Liver (tissue), 9 donors: ENCODE results near the gene FNBP1. TPM values are rescaled to one million over a fixed set of nuclear protein-coding genes. Genes with fewer than 3 reads are reported as not detected.
A peak's percentile ranks its signal among the peaks of the same experiment; 100 is the strongest.

Source experiments
- DNase-seq: peaks from one replicate; pipeline ENCODE4 v3.0.0-alpha.2; 2017; ENCODE audit warnings: low spot score
- H3K27ac ChIP-seq, 2 donors: one replicate each; pipeline ENCODE4 v1.7.0; 2013; ENCODE audit warnings: inconsistent platforms in 2 of 2, low read length in 2 of 2, control low read depth in 1 of 2, low read depth in 1 of 2, mild to moderate bottlenecking in 1 of 2
- H3K27me3 ChIP-seq, 4 donors: one replicate each; pipeline versions ENCODE4 v1.6.1 to v1.7.0; 2013; ENCODE audit warnings: low read length in 3 of 4, inconsistent platforms in 1 of 4, mild to moderate bottlenecking in 1 of 4, moderate library complexity in 1 of 4; ENCODE audit not compliant: control insufficient read depth in 4 of 4, insufficient read depth in 4 of 4
- H3K36me3 ChIP-seq, 4 donors: one replicate each; pipeline versions ENCODE4 v1.6.1 to v1.7.0; 2013; ENCODE audit warnings: low read length in 3 of 4, mild to moderate bottlenecking in 3 of 4, low read depth in 1 of 4, moderate library complexity in 1 of 4; ENCODE audit not compliant: control insufficient read depth in 4 of 4, insufficient read depth in 3 of 4
- H3K4me1 ChIP-seq, 4 donors: one replicate each; pipeline versions ENCODE4 v1.6.1 to v1.7.0; 2013; ENCODE audit warnings: low read length in 3 of 4, mild to moderate bottlenecking in 3 of 4, moderate library complexity in 1 of 4; ENCODE audit not compliant: control insufficient read depth in 4 of 4, insufficient read depth in 4 of 4
- H3K4me3 ChIP-seq, 3 donors: one replicate each; pipeline versions ENCODE4 v1.6.1 to v1.7.0; 2013; ENCODE audit warnings: low read length in 3 of 3, control low read depth in 1 of 3, low read depth in 1 of 3, mild to moderate bottlenecking in 1 of 3
- H3K9ac ChIP-seq, 2 donors: one replicate each; pipeline ENCODE4 v1.7.0; 2013; ENCODE audit warnings: low read length in 2 of 2, mild to moderate bottlenecking in 2 of 2, moderate library complexity in 2 of 2, control low read depth in 1 of 2, low read depth in 1 of 2
- H3K9me3 ChIP-seq, 4 donors: one replicate each; pipeline versions ENCODE4 v1.6.1 to v1.7.0; 2013; ENCODE audit warnings: low read length in 3 of 4; ENCODE audit not compliant: control insufficient read depth in 4 of 4
- EGR1 ChIP-seq, 2 donors: IDR thresholded peaks; 2 replicates each; pipeline ENCODE4 v1.6.1; 2016 to 2018; ENCODE audit warnings: antibody characterized with exemption in 2 of 2, low read depth in 2 of 2
- FOXA1 ChIP-seq: IDR thresholded peaks from 2 replicates; pipeline ENCODE4 v1.6.1; 2016; ENCODE audit warnings: antibody characterized with exemption
- GABPA ChIP-seq, 2 donors: IDR thresholded peaks in 1 of 2; conservative IDR thresholded peaks in 1 of 2; 2 replicates each; pipeline ENCODE4 v1.6.1; 2016; ENCODE audit warnings: antibody characterized with exemption in 2 of 2, mild to moderate bottlenecking in 1 of 2, moderate library complexity in 1 of 2
- HNF4A ChIP-seq, 2 donors: conservative IDR thresholded peaks; 2 replicates each; pipeline ENCODE4 v1.6.1; 2016; ENCODE audit warnings: antibody characterized with exemption in 2 of 2, mild to moderate bottlenecking in 2 of 2
- HNF4G ChIP-seq: IDR thresholded peaks from 2 replicates; pipeline ENCODE4 v1.6.1; 2016; ENCODE audit warnings: antibody characterized with exemption
- JUND ChIP-seq, 2 donors: IDR thresholded peaks; 2 replicates each; pipeline ENCODE4 v1.6.1; 2016; ENCODE audit warnings: antibody characterized with exemption in 2 of 2
- NR2F2 ChIP-seq: IDR thresholded peaks from 2 replicates; pipeline ENCODE4 v1.6.1; 2016; ENCODE audit warnings: antibody characterized with exemption
- SP1 ChIP-seq: IDR thresholded peaks from 2 replicates; pipeline ENCODE4 v1.6.1; 2018; ENCODE audit warnings: antibody characterized with exemption, mild to moderate bottlenecking
- TAF1 ChIP-seq: conservative IDR thresholded peaks from 2 replicates; pipeline ENCODE4 v1.6.1; 2016; ENCODE audit warnings: antibody characterized with exemption, mild to moderate bottlenecking
- YY1 ChIP-seq: IDR thresholded peaks from 2 replicates; pipeline ENCODE4 v1.6.1; 2016; ENCODE audit warnings: antibody characterized with exemption, mild to moderate bottlenecking
- WGBS: extraction: QIAGEN DNeasy Blood & Tissue Kit; methylation state at CpG from one replicate; pipeline ENCODE4 v1.1.7; 2013; 5-methylcytosine and 5-hydroxymethylcytosine counted together
- polyA plus RNA-seq, 2 donors: library from polyadenylated mRNA; stranded (reverse) in 1 of 2; unstranded in 1 of 2; fragments of 200-250 nt in 1 of 2; fragments of >200 nt in 1 of 2; fragmentation: Nextera tagmentation in 1 of 2; extraction: Ambion mirVana in 1 of 2; gene quantifications; one replicate each; pipeline versions ENCODE4 v1.2.1 to v1.2.3, GENCODE V29; 2013 to 2015
- total RNA-seq, 2 donors: library from RNA; depleted of rRNA; stranded (reverse); fragments of >200 nt; gene quantifications; one replicate each; pipeline ENCODE4 v1.2.3, GENCODE V29; 2014
- TF ChIP-seq, protein P1 (sequence below): IDR thresholded peaks from 2 replicates; pipeline ENCODE4 v1.6.1; 2016; ENCODE audit warnings: antibody characterized with exemption
- TF ChIP-seq, protein P2 (sequence below): IDR thresholded peaks from 2 replicates; pipeline ENCODE4 v1.6.1; 2016; ENCODE audit warnings: antibody characterized with exemption
- TF ChIP-seq, protein P3 (sequence below): IDR thresholded peaks from 2 replicates; pipeline ENCODE4 v1.6.1; 2016; ENCODE audit warnings: antibody characterized with exemption, mild to moderate bottlenecking
- TF ChIP-seq, protein P4 (sequence below): IDR thresholded peaks from 2 replicates; pipeline ENCODE4 v1.6.1; 2016; ENCODE audit warnings: antibody characterized with exemption
- donor health status: healthy.
- donor health status: healthy.
- donor health status: healthy.
- donor health status: healthy.
- donor health status: healthy.

FNBP1 gene
- total and polyA plus RNA-seq, 4 donors: 6.6 to 15.6 (median 12.3) TPM

DNA sequence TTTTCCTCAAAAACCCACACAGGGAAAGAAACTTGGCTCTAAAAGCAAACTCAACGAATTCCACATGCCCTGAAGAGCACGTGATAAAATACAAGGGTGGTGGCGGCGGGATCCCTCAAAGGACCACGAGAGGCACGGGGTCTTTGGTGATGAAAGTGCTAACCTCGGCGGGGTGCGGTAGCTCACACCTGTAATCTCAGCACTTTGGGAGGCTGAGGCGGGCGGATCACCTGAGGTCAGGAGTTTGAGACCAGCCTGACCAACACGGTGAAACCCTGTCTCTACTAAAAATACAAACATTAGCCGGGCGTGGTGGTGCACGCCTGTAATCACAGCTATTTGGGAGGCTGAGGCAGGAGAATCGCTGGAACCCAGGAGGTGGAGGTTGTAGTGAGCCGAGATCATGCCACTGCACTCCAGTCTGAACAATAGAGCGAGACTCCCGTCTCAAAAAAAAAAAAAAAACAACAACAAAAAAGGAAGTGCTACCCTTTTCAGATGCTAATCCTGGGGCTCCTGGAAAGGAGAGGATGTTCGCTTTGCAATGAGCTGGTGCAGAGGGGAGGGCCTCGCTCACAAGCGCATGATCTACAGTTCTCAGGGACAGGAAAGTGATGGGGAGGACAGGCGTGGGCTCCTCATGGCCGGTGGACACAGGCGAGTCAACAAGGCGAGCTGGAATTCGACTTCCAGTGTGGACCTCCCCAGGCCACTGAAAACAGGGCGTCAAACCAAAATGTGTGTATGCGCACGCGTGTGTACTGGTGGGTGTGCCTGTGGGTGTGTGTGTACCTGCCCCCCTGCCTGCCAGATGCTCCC, 153.7 kb downstream of the FNBP1 start:
- peak overlapping the region; percentile 70 to 71 for H3K27ac ChIP-seq
- TF ChIP-seq YY1 (no peak), GABPA (IDR thresholded peaks at IDR 0.05 in 1 of 2, conservative IDR thresholded peaks at IDR 0.05 in 1 of 2) (no peak), TAF1 (no peak), HNF4G (no peak), FOXA1 (no peak), EGR1 (IDR thresholded peaks at IDR 0.05; ENCODE audit: low read depth in 2 of 2) (no peak), NR2F2 (no peak), JUND (IDR thresholded peaks at IDR 0.05) (no peak)
- TF ChIP-seq, protein P1, sequence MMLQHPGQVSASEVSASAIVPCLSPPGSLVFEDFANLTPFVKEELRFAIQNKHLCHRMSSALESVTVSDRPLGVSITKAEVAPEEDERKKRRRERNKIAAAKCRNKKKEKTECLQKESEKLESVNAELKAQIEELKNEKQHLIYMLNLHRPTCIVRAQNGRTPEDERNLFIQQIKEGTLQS: no peak
- TF ChIP-seq, protein P2, sequence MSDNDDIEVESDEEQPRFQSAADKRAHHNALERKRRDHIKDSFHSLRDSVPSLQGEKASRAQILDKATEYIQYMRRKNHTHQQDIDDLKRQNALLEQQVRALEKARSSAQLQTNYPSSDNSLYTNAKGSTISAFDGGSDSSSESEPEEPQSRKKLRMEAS: no peak
- H3K9me3 ChIP-seq: no peaks in the 10 kb centered on the region
- no peak overlapping the region for H3K9ac ChIP-seq
- no peak overlapping the region for H3K4me3 ChIP-seq
- H3K27me3 ChIP-seq: no peaks in the 10 kb centered on the region
- 89% methylated on average over 31 of the region's 31 CpGs for WGBS
- peaks cover 0 to 9% (median 1%) of the 10 kb centered on the region in 4 donors for H3K36me3 ChIP-seq
- no peak for DNase-seq
- H3K4me1 ChIP-seq: peaks cover 5 to 27% (median 15%) of the 10 kb centered on the region in 4 donors

DNA sequence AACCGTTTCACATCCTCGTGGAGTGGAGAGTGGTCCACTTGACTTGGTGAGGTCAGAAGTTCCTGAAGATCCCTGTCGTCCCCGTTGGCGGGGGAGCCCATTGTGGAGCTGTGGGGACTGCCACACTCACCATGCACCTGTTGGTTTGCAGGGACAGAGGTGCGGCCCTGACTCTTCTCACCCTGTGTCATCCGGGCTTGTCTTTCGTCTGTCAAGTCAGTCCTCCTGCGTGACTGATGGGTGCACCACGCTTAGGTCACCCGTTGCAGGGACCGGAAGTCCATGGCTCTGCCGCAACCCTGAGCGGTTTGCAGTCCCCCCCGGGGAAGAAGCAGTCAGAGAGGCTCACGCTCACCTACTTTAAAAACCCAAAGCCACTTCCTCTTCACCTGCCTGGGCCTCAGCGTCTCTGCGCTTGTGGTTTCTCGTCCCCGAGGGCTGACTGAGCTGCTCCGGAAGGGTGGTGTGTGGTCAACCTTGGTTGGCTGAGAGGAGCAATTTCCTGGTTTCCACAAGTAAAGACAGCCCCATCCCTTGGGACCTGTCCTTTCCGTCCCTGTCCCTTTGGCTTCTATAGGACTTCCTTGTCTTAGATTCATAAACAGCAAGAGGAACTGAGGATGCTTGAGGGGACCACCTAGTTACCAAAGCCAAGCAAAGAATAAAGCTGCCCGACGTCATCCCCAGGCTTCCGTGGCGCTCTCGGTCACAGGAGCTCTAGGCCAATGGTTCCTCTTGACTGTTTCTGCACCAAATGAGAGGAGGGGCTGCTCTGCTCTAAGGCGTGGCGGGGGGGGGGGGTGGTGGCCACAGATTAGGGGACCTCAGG, 154.5 kb downstream of the FNBP1 start:
- H3K27me3 ChIP-seq: no peaks in the 10 kb centered on the region
- no peaks in the 10 kb centered on the region for H3K9me3 ChIP-seq
- 76% methylated on average over 29 of the region's 29 CpGs for WGBS
- no peak overlapping the region for H3K9ac ChIP-seq
- H3K4me1 ChIP-seq: peaks cover 5 to 34% (median 21%) of the 10 kb centered on the region in 4 donors
- H3K36me3 ChIP-seq: peaks cover 0 to 6% (median 1%) of the 10 kb centered on the region in 4 donors
- peak overlapping the region; percentile 42 to 79 for H3K27ac ChIP-seq
- no peak for DNase-seq
- H3K4me3 ChIP-seq: no peak overlapping the region
- TF ChIP-seq, protein P3, sequence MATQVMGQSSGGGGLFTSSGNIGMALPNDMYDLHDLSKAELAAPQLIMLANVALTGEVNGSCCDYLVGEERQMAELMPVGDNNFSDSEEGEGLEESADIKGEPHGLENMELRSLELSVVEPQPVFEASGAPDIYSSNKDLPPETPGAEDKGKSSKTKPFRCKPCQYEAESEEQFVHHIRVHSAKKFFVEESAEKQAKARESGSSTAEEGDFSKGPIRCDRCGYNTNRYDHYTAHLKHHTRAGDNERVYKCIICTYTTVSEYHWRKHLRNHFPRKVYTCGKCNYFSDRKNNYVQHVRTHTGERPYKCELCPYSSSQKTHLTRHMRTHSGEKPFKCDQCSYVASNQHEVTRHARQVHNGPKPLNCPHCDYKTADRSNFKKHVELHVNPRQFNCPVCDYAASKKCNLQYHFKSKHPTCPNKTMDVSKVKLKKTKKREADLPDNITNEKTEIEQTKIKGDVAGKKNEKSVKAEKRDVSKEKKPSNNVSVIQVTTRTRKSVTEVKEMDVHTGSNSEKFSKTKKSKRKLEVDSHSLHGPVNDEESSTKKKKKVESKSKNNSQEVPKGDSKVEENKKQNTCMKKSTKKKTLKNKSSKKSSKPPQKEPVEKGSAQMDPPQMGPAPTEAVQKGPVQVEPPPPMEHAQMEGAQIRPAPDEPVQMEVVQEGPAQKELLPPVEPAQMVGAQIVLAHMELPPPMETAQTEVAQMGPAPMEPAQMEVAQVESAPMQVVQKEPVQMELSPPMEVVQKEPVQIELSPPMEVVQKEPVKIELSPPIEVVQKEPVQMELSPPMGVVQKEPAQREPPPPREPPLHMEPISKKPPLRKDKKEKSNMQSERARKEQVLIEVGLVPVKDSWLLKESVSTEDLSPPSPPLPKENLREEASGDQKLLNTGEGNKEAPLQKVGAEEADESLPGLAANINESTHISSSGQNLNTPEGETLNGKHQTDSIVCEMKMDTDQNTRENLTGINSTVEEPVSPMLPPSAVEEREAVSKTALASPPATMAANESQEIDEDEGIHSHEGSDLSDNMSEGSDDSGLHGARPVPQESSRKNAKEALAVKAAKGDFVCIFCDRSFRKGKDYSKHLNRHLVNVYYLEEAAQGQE: no peak
- TF ChIP-seq, protein P4, sequence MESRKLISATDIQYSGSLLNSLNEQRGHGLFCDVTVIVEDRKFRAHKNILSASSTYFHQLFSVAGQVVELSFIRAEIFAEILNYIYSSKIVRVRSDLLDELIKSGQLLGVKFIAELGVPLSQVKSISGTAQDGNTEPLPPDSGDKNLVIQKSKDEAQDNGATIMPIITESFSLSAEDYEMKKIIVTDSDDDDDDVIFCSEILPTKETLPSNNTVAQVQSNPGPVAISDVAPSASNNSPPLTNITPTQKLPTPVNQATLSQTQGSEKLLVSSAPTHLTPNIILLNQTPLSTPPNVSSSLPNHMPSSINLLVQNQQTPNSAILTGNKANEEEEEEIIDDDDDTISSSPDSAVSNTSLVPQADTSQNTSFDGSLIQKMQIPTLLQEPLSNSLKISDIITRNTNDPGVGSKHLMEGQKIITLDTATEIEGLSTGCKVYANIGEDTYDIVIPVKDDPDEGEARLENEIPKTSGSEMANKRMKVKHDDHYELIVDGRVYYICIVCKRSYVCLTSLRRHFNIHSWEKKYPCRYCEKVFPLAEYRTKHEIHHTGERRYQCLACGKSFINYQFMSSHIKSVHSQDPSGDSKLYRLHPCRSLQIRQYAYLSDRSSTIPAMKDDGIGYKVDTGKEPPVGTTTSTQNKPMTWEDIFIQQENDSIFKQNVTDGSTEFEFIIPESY: no peak
- no peak for TF ChIP-seq HNF4A (conservative IDR thresholded peaks at IDR 0.05)
- peak; percentile 27 for TF ChIP-seq SP1
